HG03095 (cell line): ENCODE measurements around the gene PRPF40A.

Experiments used
- ATAC-seq: cut with Tn5 transposase; IDR thresholded peaks from one replicate; pipeline ENCODE4 v1.9.1; 2021; ENCODE audit warnings: moderate library complexity; ENCODE audit not compliant: unreplicated experiment

Gene PRPF40A

GRCh38 chr2:152655880-152656279 is 61.4 kb downstream of the PRPF40A start:
- no peak for ATAC-seq

DNA sequence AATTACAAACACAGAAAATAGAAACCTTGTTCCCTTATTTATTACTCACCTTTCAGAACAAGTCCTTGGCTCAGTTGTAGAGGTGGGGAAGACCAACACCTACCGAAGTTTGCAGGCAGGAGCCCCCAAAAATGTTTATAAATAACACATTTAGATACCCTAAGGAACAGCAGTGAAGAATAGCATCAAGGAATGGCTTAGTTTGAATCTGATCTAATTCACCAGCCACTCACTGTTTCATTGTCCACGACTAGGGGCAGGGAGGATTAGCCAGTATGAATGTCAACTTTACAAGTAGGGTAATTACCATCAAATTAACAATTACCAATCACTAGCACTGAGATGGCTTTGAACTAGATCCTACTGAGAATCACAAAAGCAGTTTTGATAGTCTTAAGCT is 65.4 kb downstream of the PRPF40A start:
- ATAC-seq: no peak

- ATAC-seq: no peak
These were observed 66.4 kb downstream of the PRPF40A start for GRCh38 chr2:152650768-152651371.

- no peak for ATAC-seq
These were observed 67.3 kb downstream of the PRPF40A start for GRCh38 chr2:152649997-152650396.

- ATAC-seq: no peak
These were observed 68.9 kb downstream of the PRPF40A start for GRCh38 chr2:152648336-152648735.

DNA sequence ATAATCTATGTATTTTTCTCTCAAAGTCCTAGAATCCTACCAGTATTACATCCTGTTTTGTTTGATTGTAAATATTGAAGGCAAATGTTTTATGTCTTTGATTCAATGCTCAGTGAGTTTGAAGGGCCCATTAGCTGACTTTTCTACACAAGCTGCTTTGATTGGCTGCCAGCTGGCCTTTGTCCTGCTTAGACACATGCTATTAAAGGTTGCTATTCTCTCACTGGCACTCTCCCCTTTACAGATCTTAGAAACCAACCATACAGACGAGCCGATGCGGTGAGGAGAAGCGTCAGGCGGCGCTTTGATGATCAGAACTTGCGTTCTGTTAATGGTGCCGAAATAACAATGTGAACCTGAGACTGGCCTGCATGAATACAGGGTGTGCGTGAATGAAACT is 69.7 kb downstream of the PRPF40A start:
- no peak for ATAC-seq

DNA sequence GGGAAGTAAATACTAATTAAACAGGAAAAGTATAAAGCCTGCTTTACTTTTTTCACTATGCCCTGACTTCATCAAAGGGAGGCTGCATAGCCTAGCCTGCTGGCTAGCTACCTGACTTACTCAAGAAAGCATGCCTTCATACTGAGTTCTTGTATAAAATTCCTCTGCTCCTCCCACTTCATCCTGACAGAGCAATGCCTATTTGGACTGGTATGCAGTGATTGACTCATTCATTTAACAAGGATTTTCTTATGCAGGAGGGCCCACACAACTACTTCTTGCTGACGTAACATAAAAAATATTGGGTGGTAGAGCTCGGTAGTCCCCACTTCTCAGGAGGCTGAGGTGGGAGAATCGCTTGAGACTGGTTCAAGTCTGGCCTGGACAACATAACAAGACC is 70.5 kb downstream of the PRPF40A start:
- no peak for ATAC-seq

DNA sequence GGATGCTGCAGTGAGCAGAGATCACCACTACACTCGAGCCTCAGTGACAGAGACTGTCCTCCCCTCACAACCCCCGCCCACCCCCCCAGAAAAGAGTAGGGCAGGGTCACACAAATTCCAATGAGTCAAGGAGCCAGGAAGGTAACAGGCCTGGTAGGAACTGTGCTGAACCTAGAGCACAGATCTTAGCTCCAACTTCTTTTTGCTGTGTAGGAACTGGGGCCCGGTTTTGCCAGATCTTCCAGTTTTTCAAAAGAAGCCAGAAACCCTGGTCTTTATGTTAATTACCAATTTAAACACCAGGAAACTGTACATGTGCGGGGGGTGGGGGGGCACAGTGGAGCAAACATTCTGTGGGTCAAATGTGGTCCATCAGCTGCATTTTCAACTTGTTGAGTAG is 71.0 kb downstream of the PRPF40A start:
- ATAC-seq: no peak

- ATAC-seq: no peak
These were observed 72.9 kb downstream of the PRPF40A start for GRCh38 chr2:152644189-152644873.

DNA sequence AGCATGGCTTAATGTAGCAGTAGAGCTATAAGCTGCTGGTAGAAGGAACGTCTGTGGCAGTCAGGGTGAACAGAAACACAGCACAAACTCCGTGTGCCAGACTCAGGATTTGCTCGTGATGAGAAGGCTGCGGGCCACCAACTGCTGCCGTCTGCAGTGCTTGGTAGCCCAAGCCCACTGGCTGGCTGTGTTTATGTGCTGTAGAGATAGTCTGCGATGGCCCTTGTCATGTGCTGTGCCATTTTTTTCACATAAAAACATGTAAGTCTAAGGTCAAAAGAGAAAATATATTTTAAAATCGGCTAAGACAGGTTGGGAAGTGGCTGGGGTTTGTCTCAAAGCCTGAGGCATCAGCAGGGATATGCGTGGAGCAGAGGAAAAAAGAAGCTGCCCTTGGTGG is 78.7 kb downstream of the PRPF40A start:
- ATAC-seq: no peak

GRCh38 chr2:152638056-152638455 is 79.2 kb downstream of the PRPF40A start:
- ATAC-seq: no peak

- no peak for ATAC-seq
These were observed 80.0 kb downstream of the PRPF40A start for GRCh38 chr2:152637251-152637650.

- ATAC-seq: peak; percentile 61
These were observed 81.5 kb downstream of the PRPF40A start for GRCh38 chr2:152635635-152636298.

DNA sequence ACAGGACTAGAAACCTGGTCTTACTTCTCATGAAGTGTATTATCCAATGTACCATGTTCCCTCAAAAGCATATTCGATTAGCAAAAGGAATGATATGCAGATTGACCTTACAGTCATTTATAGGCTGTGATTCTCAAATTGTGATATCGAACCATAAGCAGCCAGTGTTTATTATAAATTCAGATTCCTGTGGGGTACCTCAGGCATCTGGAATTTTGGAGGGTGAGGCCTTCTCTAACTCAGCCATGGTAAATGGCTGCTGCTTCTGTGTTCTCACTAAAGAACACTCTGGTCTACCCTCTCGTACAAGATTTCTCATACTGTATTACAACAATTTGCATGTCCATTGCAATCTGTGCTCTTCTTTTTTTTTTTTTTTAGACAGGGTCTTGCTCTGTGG is 84.5 kb downstream of the PRPF40A start:
- ATAC-seq: no peak

DNA sequence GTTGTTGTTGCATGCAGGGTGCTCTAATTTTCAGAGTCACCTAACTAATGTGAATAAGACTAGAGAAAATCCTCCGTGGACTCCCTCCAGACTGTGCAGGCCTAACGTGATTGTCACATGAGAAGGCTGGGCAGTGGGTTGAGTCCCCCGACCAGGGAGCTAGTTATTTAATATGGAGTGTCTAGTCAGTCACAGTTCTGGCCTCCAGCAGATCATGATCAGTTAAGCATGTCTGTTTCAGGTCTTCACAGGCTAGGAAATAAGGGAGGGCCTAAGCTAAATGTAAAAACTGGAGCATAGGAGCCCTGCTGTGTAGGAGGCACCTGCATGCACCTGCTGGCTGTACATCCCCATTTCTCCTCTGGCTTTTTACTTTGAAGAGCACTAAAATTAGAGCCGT is 86.8 kb downstream of the PRPF40A start:
- no peak for ATAC-seq

GRCh38 chr2:152629202-152629601 is 88.1 kb downstream of the PRPF40A start:
- ATAC-seq: no peak

DNA sequence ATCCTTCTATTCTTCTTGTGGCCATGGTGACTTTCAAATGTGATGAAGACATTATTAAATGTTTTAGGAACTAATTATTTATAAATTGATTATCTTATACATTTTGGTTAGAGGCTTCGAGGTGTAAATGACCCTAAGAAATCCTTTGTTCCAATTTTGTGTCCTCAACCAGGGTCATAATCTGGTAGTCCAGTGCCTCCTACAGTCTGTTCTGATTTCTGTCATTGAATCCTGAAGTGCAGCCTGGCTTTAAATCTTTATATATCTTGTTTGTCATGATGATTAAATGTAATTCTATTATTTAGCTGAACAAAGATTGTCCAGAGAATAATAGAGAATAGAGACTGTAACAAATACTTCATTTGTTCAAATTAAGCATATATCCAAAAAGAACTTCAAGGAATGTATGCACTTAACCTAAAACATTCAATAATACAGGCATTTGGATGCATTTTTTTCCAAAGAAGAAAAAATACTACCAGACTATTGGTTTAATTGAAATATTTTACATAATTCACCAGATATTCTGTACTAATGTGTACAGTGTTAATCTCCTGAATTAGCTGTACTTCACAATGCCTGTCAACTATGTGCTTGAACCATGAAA is 89.8 kb downstream of the PRPF40A start:
- no peak for ATAC-seq

- ATAC-seq: no peak
These were observed 90.3 kb downstream of the PRPF40A start for GRCh38 chr2:152626911-152627339.

GRCh38 chr2:152624805-152625204 is 92.5 kb downstream of the PRPF40A start:
- ATAC-seq: no peak

- ATAC-seq: no peak
These were observed 93.5 kb downstream of the PRPF40A start for GRCh38 chr2:152623775-152624174.

DNA sequence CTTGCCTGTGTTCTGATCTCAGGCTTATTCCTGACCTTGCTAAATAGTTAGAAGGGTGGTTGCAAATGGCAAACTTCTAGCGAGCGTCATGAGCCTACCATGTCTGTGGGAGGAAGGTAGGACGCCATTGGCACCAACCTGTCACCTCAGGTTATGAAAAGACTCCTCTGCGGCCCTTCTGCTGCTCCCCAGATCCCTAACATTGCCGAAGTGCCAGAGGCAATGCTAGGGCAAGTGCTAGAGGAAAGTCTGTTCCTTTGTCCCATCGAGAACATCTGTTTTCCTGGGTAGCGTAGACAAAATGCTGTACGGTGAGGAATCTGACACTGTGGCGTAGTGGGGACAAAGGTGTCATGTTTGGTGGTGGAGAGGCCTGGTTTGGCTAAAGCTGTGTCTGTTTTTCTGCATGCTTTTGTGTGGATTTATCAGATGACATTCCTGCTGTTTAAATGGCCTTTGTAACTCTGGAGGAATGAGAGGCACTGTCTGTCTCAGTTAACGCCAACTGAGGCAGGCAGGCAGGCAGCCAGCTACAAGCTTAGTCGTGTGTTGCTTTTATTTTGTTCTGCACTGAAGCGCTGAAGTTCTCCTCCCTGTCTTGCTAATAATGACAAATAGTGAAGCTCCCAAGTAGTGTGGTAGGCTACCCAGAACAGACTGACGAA is 94.1 kb downstream of the PRPF40A start:
- no peak for ATAC-seq
